Stimulated activated CD4-positive, alpha-beta T cell treated with anti-CD3 and anti-CD28 coated beads, Interleukin-4, amount 100 ng/mL, for 4 hours (primary cell): Measurements from ENCODE around the gene POLE.

Experiments
- DNase-seq, 2 experiments: peaks; one replicate each; pipeline ENCODE4 v3.0.0-alpha.2; 2020

Gene POLE

GRCh38 chr12:132687211-132688164 lies at the start of gene POLE, which contains the start of gene PXMP2:
Gene POLE, minus strand, starts transcription at chr12:132687342. Its CDS starts 27 bp downstream, at chr12:132687315.
Gene PXMP2, plus strand, starts transcription at chr12:132687587. Its CDS starts 84 bp downstream, at chr12:132687671.
- peak; percentile 90 to 97 for DNase-seq

GRCh38 chr12:132736913-132737312 lies 49.8 kb upstream of the POLE start:
- DNase-seq: no peak

- no peak for DNase-seq
Observed at GRCh38 chr12:132736378-132736777, 49.2 kb upstream of the POLE start.

GRCh38 chr12:132735496-132735895 lies 48.4 kb upstream of the POLE start:
- no peak for DNase-seq

- no peak for DNase-seq
Observed at GRCh38 chr12:132734206-132734605, 47.1 kb upstream of the POLE start.

- no peak for DNase-seq
Observed at GRCh38 chr12:132731574-132731973, 44.4 kb upstream of the POLE start.

- DNase-seq: no peak
Observed at GRCh38 chr12:132730353-132730752, 43.2 kb upstream of the POLE start.

- DNase-seq: no peak
Observed at GRCh38 chr12:132729541-132730320, 42.6 kb upstream of the POLE start.

GRCh38 chr12:132728502-132728901 lies 41.4 kb upstream of the POLE start:
- no peak for DNase-seq

- DNase-seq: no peak
Observed at GRCh38 chr12:132727091-132727794, 40.1 kb upstream of the POLE start.

- no peak for DNase-seq
Observed at GRCh38 chr12:132726386-132726785, 39.2 kb upstream of the POLE start.

- no peak for DNase-seq
Observed at GRCh38 chr12:132724506-132725241, 37.5 kb upstream of the POLE start.

- no peak for DNase-seq
Observed at GRCh38 chr12:132723764-132724140, 36.6 kb upstream of the POLE start.

- DNase-seq: no peak
Observed at GRCh38 chr12:132723015-132723763, 36.0 kb upstream of the POLE start.

- no peak for DNase-seq
Observed at GRCh38 chr12:132720606-132721345, 33.6 kb upstream of the POLE start.

GRCh38 chr12:132719954-132720324 lies 32.8 kb upstream of the POLE start:
- DNase-seq: no peak

- DNase-seq: no peak
Observed at GRCh38 chr12:132719141-132719953, 32.2 kb upstream of the POLE start.

GRCh38 chr12:132718644-132719043 lies 31.5 kb upstream of the POLE start:
- DNase-seq: no peak

GRCh38 chr12:132717531-132718387 lies 30.6 kb upstream of the POLE start:
- no peak for DNase-seq
